Neural progenitor cell (in vitro differentiated cells): ENCODE measurements around the gene PRKAG2.

Experiments
- EZH2phosphoT487 ChIP-seq: fragments of 200-600 bp; sonication (generic); IDR thresholded peaks from 2 replicates; pipeline ENCODE4 v1.6.1; 2017; ENCODE audit warnings: antibody characterized with exemption
- TF ChIP-seq, protein P1 (sequence below): fragments of 200-600 bp; sonication (generic); IDR thresholded peaks from 2 replicates; pipeline ENCODE4 v1.5.1; 2017; ENCODE audit warnings: antibody characterized with exemption, mild to moderate bottlenecking

DNA sequence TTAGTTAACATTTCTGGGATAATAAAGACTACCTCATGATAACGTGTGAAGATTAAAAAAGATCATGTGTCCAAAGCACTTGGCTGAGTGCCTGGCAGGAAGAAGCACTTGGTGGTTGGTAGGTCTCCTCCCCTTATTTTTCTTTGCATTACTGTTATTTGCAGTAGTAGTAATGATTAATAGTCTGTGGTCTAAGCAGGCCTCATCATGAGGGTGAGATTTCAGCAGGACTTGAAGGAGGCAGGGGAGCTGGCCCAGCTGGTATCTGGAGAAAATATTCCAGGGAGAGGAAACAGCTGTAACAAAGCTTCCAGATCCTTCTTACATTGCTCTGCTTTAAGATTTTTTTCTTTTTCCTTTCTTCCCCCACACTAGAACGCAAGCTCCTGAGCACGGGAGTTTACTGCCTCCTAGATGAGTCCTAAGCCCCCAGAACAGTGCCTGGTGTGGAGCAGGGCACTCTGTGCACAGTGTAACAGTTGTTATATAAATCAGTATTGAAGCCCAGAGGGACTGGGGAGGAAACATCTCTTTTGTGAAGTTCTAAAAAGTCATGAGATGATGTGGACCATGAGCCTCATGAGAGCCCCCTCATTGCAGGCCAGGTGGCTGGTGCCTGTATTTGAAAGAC, 326.1 kb downstream of the PRKAG2 start:
- TF ChIP-seq, protein P1, sequence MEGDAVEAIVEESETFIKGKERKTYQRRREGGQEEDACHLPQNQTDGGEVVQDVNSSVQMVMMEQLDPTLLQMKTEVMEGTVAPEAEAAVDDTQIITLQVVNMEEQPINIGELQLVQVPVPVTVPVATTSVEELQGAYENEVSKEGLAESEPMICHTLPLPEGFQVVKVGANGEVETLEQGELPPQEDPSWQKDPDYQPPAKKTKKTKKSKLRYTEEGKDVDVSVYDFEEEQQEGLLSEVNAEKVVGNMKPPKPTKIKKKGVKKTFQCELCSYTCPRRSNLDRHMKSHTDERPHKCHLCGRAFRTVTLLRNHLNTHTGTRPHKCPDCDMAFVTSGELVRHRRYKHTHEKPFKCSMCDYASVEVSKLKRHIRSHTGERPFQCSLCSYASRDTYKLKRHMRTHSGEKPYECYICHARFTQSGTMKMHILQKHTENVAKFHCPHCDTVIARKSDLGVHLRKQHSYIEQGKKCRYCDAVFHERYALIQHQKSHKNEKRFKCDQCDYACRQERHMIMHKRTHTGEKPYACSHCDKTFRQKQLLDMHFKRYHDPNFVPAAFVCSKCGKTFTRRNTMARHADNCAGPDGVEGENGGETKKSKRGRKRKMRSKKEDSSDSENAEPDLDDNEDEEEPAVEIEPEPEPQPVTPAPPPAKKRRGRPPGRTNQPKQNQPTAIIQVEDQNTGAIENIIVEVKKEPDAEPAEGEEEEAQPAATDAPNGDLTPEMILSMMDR: no peak
- no peak for TF ChIP-seq EZH2phosphoT487
